Panc1 (cell line): ENCODE results near the gene PEAR1. TPM values are rescaled to one million over a fixed set of nuclear protein-coding genes. Genes with fewer than 3 reads are reported as not detected.

Source experiments
- ATAC-seq: fragments of 200-7000 bp; cut with Tn5 transposase; 2 replicates; pipeline ENCODE4 v1.9.1; 2020; ENCODE audit warnings: mild to moderate bottlenecking, moderate library complexity
- BruUV-seq: library from RNA; stranded (reverse); fragments of 400-500 nt; replicated peaks from 2 replicates; lab custom pipeline; 2021; lab: Mats Ljungman, UMichigan
- CTCF ChIA-PET: fragments of 300-600 bp; sonication (Branson Sonifier 250); formaldehyde crosslinking; loops from one replicate; lab custom pipeline; 2022; ENCODE audit warnings: antibody characterized with exemption; lab: Charles Lee
- POLR2A ChIA-PET: fragments of 300-600 bp; sonication (Branson Sonifier 250); formaldehyde crosslinking; loops from one replicate; lab custom pipeline; 2022; ENCODE audit warnings: antibody characterized with exemption; lab: Charles Lee
- DNase-seq: peaks from one replicate; pipeline ENCODE4 v3.0.0-alpha.2; 2010; ENCODE audit warnings: low read depth, low spot score
- H3K27ac ChIP-seq: 2 replicates; pipeline ENCODE4 v1.5.1; 2011; ENCODE audit warnings: mild to moderate bottlenecking, low read length, inconsistent platforms
- H3K27me3 ChIP-seq: fragments of 200-500 bp; sonication (Bioruptor generic); 2 replicates; pipeline ENCODE4 v1.6.0; 2014; ENCODE audit warnings: low read length, inconsistent platforms; ENCODE audit not compliant: control insufficient read depth, insufficient read depth
- H3K36me3 ChIP-seq: fragments of 200-500 bp; sonication (Bioruptor generic); 2 replicates; pipeline ENCODE4 v1.5.1; 2014; ENCODE audit warnings: inconsistent platforms, mild to moderate bottlenecking, low read length, moderate library complexity; ENCODE audit not compliant: control insufficient read depth, insufficient read depth
- H3K4me1 ChIP-seq: 2 replicates; pipeline ENCODE4 v1.5.1; 2011; ENCODE audit warnings: inconsistent platforms, mild to moderate bottlenecking, low read length, moderate library complexity; ENCODE audit not compliant: control insufficient read depth, insufficient read depth
- H3K4me3 ChIP-seq, 2 experiments: 2 replicates each; pipeline ENCODE4 v1.5.1; 2011 to 2012; ENCODE audit warnings: low read depth in 2 of 2, low read length in 2 of 2, mild to moderate bottlenecking in 2 of 2, inconsistent platforms in 1 of 2, moderate library complexity in 1 of 2
- H3K9me3 ChIP-seq: fragments of 200-500 bp; sonication (Bioruptor generic); 2 replicates; pipeline ENCODE4 v1.5.1; 2014; ENCODE audit warnings: low read depth, mild to moderate bottlenecking, inconsistent platforms, low read length, moderate library complexity; ENCODE audit not compliant: control insufficient read depth, insufficient read depth
- POLR2AphosphoS5 ChIP-seq: IDR thresholded peaks from 2 replicates; pipeline ENCODE4 v1.6.1; 2012; ENCODE audit warnings: mild to moderate bottlenecking, low read depth, low read length, moderate library complexity
- SIN3A ChIP-seq: IDR thresholded peaks from 2 replicates; pipeline ENCODE4 v1.6.1; 2012; ENCODE audit warnings: low read depth, mild to moderate bottlenecking, low read length, moderate library complexity, borderline replicate concordance; ENCODE audit not compliant: insufficient read depth
- TCF7L2 ChIP-seq: IDR thresholded peaks from 2 replicates; pipeline ENCODE4 v1.6.1; 2011; ENCODE audit warnings: mild to moderate bottlenecking, low read depth, low read length, inconsistent platforms
- in situ Hi-C: cut with HindIII; loops from 2 replicates; pipeline ENCODE4 v1.10.0; 2016; ENCODE audit warnings: low sequenced_read_pairs, low pct_unique_long_range_greater_than_20kb
- intact Hi-C: fragments of 100-400 bp; cut with micrococcal nuclease; formaldehyde crosslinking; loops from one replicate; pipeline ENCODE4 v1.10.0; 2022; ENCODE audit not compliant: unreplicated experiment
- total RNA-seq: library from RNA; stranded (reverse); gene quantifications from one replicate; pipeline ENCODE4 v1.2.1, GENCODE V29; 2021; ENCODE audit not compliant: unreplicated experiment
- TF ChIP-seq, protein P1 (sequence below), 2 experiments: IDR thresholded peaks; 2 replicates each; pipeline ENCODE4 v1.6.1; 2011 to 2012; ENCODE audit warnings: low read depth in 2 of 2, control low read depth in 1 of 2, low read length in 1 of 2, mild to moderate bottlenecking in 1 of 2, moderate library complexity in 1 of 2; ENCODE audit not compliant: insufficient read depth in 1 of 2
- TF ChIP-seq, protein P2 (sequence below): fragments of 450-650 bp; IDR thresholded peaks from 2 replicates; pipeline ENCODE4 v1.5.1; 2017; ENCODE audit warnings: mild to moderate bottlenecking

PEAR1 gene
- total RNA-seq, 1 experiment from 2014 or later: 16.1 TPM

DNA sequence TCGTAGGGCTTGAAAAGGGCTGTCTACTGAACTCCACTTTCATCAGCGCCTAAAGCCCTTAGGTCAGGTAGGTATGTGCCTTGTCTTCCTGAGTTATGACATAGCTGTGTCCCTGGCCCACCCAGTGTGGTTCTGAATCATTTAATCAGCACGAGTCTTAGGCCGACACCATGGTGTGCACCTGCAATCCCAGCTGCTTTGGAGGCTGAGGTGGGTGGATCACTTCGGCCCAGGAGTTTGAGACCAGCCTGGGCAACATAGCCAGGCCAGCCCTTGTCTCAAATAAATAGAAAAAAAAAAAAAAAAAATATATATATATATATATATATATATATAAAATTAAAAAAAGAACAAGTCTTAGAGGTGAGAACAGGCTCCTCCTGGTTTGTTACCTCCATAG, 42.7 kb downstream of the PEAR1 start:
- intact Hi-C loops: no loop called here
- no peaks in the 10 kb centered on the region; the same call in 1 of the 2 replicates for H3K36me3 ChIP-seq
- H3K27me3 ChIP-seq: no peaks in the 10 kb centered on the region
- BruUV-seq: no TSS peak
- no peak for ATAC-seq
- DNase-seq: no peak
- no peaks in the 10 kb centered on the region for H3K4me1 ChIP-seq
- no peak overlapping the region for H3K4me3 ChIP-seq
- POLR2A ChIA-PET: interaction anchor here (0.6 to 0.7 kb wide), 2 partner anchors 16 to 47 kb away, joined by 3 to 7 read pairs; no protein-coding TSS in a partner anchor
- in situ Hi-C loops: no loop called here
- CTCF ChIA-PET: no interaction called here
- TF ChIP-seq TCF7L2 (no peak), POLR2AphosphoS5 (no peak), SIN3A (no peak)
- TF ChIP-seq, protein P1, sequence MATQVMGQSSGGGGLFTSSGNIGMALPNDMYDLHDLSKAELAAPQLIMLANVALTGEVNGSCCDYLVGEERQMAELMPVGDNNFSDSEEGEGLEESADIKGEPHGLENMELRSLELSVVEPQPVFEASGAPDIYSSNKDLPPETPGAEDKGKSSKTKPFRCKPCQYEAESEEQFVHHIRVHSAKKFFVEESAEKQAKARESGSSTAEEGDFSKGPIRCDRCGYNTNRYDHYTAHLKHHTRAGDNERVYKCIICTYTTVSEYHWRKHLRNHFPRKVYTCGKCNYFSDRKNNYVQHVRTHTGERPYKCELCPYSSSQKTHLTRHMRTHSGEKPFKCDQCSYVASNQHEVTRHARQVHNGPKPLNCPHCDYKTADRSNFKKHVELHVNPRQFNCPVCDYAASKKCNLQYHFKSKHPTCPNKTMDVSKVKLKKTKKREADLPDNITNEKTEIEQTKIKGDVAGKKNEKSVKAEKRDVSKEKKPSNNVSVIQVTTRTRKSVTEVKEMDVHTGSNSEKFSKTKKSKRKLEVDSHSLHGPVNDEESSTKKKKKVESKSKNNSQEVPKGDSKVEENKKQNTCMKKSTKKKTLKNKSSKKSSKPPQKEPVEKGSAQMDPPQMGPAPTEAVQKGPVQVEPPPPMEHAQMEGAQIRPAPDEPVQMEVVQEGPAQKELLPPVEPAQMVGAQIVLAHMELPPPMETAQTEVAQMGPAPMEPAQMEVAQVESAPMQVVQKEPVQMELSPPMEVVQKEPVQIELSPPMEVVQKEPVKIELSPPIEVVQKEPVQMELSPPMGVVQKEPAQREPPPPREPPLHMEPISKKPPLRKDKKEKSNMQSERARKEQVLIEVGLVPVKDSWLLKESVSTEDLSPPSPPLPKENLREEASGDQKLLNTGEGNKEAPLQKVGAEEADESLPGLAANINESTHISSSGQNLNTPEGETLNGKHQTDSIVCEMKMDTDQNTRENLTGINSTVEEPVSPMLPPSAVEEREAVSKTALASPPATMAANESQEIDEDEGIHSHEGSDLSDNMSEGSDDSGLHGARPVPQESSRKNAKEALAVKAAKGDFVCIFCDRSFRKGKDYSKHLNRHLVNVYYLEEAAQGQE (IDR thresholded peaks at IDR 0.05; ENCODE audit: insufficient read depth in 1 of 2, low read depth in 2 of 2, low read length in 1 of 2): no peak
- TF ChIP-seq, protein P2, sequence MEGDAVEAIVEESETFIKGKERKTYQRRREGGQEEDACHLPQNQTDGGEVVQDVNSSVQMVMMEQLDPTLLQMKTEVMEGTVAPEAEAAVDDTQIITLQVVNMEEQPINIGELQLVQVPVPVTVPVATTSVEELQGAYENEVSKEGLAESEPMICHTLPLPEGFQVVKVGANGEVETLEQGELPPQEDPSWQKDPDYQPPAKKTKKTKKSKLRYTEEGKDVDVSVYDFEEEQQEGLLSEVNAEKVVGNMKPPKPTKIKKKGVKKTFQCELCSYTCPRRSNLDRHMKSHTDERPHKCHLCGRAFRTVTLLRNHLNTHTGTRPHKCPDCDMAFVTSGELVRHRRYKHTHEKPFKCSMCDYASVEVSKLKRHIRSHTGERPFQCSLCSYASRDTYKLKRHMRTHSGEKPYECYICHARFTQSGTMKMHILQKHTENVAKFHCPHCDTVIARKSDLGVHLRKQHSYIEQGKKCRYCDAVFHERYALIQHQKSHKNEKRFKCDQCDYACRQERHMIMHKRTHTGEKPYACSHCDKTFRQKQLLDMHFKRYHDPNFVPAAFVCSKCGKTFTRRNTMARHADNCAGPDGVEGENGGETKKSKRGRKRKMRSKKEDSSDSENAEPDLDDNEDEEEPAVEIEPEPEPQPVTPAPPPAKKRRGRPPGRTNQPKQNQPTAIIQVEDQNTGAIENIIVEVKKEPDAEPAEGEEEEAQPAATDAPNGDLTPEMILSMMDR: no peak
- H3K9me3 ChIP-seq: no peaks in the 10 kb centered on the region
- no peak overlapping the region for H3K27ac ChIP-seq

DNA sequence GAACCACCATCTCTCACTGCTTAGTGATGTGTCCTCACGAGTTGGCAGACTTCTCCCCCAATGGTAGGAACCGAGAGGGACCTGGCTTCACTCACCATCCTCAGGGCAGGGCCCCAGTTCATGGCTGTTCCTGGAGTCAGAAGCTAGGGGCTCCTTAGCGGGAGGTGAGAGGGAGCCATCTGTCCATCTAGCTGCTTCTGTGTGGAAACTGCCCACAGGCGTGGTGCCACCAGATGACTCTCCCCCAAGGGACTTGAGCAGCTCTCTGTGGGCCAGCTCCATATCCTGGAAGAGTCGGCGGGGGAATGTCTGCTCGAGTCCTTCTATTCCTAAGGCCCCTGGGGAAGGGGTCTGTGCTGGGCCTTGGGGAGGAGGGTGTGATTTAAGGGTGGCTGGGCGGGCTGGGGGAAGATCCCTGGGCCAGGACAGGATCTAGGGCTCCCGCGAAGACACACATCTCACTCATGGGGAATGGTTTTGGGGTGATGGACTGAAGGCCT, 43.3 kb downstream of the PEAR1 start:
- Histone ChIP-seq H3K27me3 (no peaks in the 10 kb centered on the region), H3K4me3 (no peak overlapping the region), H3K27ac (no peak overlapping the region), H3K9me3 (no peaks in the 10 kb centered on the region), H3K4me1 (no peaks in the 10 kb centered on the region), H3K36me3 (no peaks in the 10 kb centered on the region; the same call in 1 of the 2 replicates)
- TF ChIP-seq POLR2AphosphoS5 (no peak), TCF7L2 (no peak), SIN3A (no peak)
- TF ChIP-seq, protein P1 (IDR thresholded peaks at IDR 0.05; ENCODE audit: insufficient read depth in 1 of 2, low read depth in 2 of 2, low read length in 1 of 2): no peak
- TF ChIP-seq, protein P2: no peak
- CTCF ChIA-PET: no interaction called here
- DNase-seq (no peak), ATAC-seq (no peak)
- BruUV-seq: no TSS peak
- in situ Hi-C loops: no loop called here
- POLR2A ChIA-PET: interaction anchor here (0.6 to 0.7 kb wide), 3 partner anchors 17 to 48 kb away, joined by 3 to 8 read pairs (median 7); no protein-coding TSS in a partner anchor
- intact Hi-C loops: no loop called here
